Activated T-cell treated with anti-CD3 and anti-CD28 coated beads, Interleukin-2, amount 50 U/mL, for 4 hours (primary cell): ENCODE measurements around the gene TIMM17A. TPM values are rescaled to one million over a fixed set of nuclear protein-coding genes. Genes with fewer than 3 reads are reported as not detected.
"Not testable (repeated sequence)": the region's sequence is repeated elsewhere in the genome, so short reads cannot be mapped to it uniquely, and the experiment has no call there.

Experiments used
- ATAC-seq, 2 donors: fragments of 200-7000 bp; cut with Tn5 transposase; one replicate each; pipeline ENCODE4 v1.10.0; 2021
- DNase-seq: peaks from one replicate; pipeline ENCODE4 v3.0.0-alpha.2; 2020
- H3K27me3 Mint-ChIP-seq: one replicate; pipeline ENCODE4 v1.8.0; 2021; ENCODE audit warnings: low read depth, mixed read lengths
- H3K36me3 Mint-ChIP-seq: one replicate; pipeline ENCODE4 v1.8.0; 2022; ENCODE audit warnings: mixed read lengths; ENCODE audit not compliant: insufficient read depth
- H3K4me1 Mint-ChIP-seq: one replicate; pipeline ENCODE4 v1.8.0; 2021; ENCODE audit warnings: low read depth, mixed read lengths
- H3K4me3 Mint-ChIP-seq: one replicate; pipeline ENCODE4 v1.8.0; 2021; ENCODE audit warnings: mild to moderate bottlenecking, moderate library complexity, mixed read lengths
- H3K9me3 Mint-ChIP-seq: one replicate; pipeline ENCODE4 v1.8.0; 2021; ENCODE audit warnings: mixed read lengths
- total RNA-seq, 3 donors: library from RNA; stranded (reverse); gene quantifications; one replicate each; pipeline ENCODE4 v1.2.1, GENCODE V29; 2021

TIMM17A gene
- total RNA-seq, 3 donors from 2014 or later: 144 to 160 (median 146) TPM

DNA sequence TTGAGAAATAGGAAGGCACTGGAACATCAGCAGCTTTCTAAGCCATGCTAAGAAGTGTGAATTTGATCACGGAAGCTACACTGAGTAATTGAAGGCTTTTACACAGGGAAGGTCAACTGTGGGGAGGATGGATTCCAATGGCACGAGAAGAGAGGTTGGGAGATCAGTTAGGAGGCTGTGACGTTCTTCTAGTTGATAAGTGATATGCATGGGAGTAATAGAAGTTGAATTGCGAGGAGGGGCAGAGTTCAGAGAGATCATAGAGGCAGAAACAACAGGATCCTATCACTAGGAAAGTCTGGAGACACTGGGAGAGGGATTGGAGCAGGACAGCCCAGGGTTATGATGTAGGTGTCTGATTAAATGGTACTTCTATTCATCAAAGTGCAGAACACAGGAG is 25.2 kb upstream of the TIMM17A start:
- Mint-ChIP-seq H3K27me3 (peaks cover 12% of the 10 kb centered on the region), H3K4me1 (no peaks in the 10 kb centered on the region), H3K36me3 (no peaks in the 10 kb centered on the region), H3K9me3 (no peaks in the 10 kb centered on the region), H3K4me3 (no peak overlapping the region)
- ATAC-seq: no peak
- no peak for DNase-seq

GRCh38 chr1:201930803-201931202 is 24.5 kb upstream of the TIMM17A start:
- Mint-ChIP-seq H3K36me3 (no peaks in the 10 kb centered on the region), H3K4me3 (no peak overlapping the region), H3K4me1 (no peaks in the 10 kb centered on the region), H3K27me3 (peaks cover 12% of the 10 kb centered on the region), H3K9me3 (no peaks in the 10 kb centered on the region)
- no peak for DNase-seq
- no peak for ATAC-seq

GRCh38 chr1:201933840-201934430 is 21.4 kb upstream of the TIMM17A start:
- no peak for DNase-seq
- Mint-ChIP-seq H3K36me3 (no peaks in the 10 kb centered on the region), H3K4me1 (no peaks in the 10 kb centered on the region), H3K4me3 (no peak overlapping the region), H3K27me3 (peaks cover 13% of the 10 kb centered on the region), H3K9me3 (no peaks in the 10 kb centered on the region)
- no peak for ATAC-seq

GRCh38 chr1:201937624-201938213 is 17.6 kb upstream of the TIMM17A start:
- DNase-seq (no peak), ATAC-seq (no peak)
- no peaks in the 10 kb centered on the region for H3K36me3 Mint-ChIP-seq
- H3K4me1 Mint-ChIP-seq: no peaks in the 10 kb centered on the region
- H3K4me3 Mint-ChIP-seq: no peak overlapping the region
- H3K27me3 Mint-ChIP-seq: peaks cover 11% of the 10 kb centered on the region
- H3K9me3 Mint-ChIP-seq: no peaks in the 10 kb centered on the region

GRCh38 chr1:201938440-201939035 is 16.8 kb upstream of the TIMM17A start:
- Mint-ChIP-seq H3K27me3 (peaks cover 15% of the 10 kb centered on the region), H3K36me3 (no peaks in the 10 kb centered on the region), H3K9me3 (no peaks in the 10 kb centered on the region), H3K4me3 (no peak overlapping the region), H3K4me1 (no peaks in the 10 kb centered on the region)
- DNase-seq (no peak), ATAC-seq (no peak)

DNA sequence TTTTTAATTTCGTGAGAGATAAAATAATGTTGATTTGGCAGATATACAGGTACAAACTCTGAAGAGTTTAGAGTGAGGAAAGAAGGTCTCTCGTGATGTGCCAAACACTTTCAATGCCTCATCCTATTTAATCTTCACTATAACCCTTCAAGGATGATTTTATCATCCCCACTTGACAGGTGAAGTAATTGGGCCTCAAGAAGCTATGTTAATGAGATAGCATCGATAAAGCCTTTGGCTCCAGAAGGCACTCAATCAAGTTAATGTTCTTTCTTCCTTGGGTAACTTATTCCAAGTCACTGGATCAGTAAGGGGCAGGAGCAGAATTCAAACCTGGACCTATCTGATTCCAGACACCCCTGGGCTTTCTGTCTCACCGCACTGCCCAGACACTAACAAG is 16.2 kb upstream of the TIMM17A start:
- H3K27me3 Mint-ChIP-seq: peaks cover 19% of the 10 kb centered on the region
- no peaks in the 10 kb centered on the region for H3K9me3 Mint-ChIP-seq
- no peak overlapping the region for H3K4me3 Mint-ChIP-seq
- ATAC-seq (no peak), DNase-seq (no peak)
- no peaks in the 10 kb centered on the region for H3K36me3 Mint-ChIP-seq
- no peaks in the 10 kb centered on the region for H3K4me1 Mint-ChIP-seq

DNA sequence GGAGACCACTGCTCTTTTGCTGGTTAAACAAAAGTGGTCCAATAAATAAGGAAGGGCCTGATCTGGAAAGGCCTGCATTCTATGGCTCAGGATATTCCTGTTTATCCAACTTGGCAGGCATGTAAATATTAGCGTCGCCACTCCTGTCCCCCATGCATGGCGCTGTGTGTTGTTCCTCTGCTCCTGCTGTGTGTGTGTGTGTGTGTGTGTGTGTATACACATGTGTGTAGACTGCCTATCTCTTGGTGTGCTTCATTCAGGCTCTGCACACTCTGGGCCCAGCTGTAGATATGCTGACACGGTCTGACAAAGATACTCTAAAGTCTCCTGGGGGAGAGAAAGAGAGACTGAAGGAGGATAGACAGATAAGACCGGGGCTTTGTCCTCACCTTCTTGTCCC is 15.7 kb upstream of the TIMM17A start:
- Mint-ChIP-seq H3K4me3 (no peak overlapping the region), H3K27me3 (peaks cover 21% of the 10 kb centered on the region), H3K9me3 (no peaks in the 10 kb centered on the region), H3K36me3 (no peaks in the 10 kb centered on the region), H3K4me1 (no peaks in the 10 kb centered on the region)
- DNase-seq (no peak), ATAC-seq (no peak)

GRCh38 chr1:201940316-201940715 is 15.0 kb upstream of the TIMM17A start:
- H3K36me3 Mint-ChIP-seq, ATAC-seq, H3K9me3 Mint-ChIP-seq, DNase-seq, H3K4me3 Mint-ChIP-seq, H3K4me1 Mint-ChIP-seq: not testable (repeated sequence)
- peaks cover 26% of the 10 kb centered on the region for H3K27me3 Mint-ChIP-seq

GRCh38 chr1:201941420-201942128 is 13.7 kb upstream of the TIMM17A start:
- Mint-ChIP-seq H3K9me3 (no peaks in the 10 kb centered on the region), H3K36me3 (no peaks in the 10 kb centered on the region), H3K4me3 (no peak overlapping the region), H3K4me1 (peaks cover 5% of the 10 kb centered on the region), H3K27me3 (peaks cover 33% of the 10 kb centered on the region)
- ATAC-seq (no peak), DNase-seq (no peak)

DNA sequence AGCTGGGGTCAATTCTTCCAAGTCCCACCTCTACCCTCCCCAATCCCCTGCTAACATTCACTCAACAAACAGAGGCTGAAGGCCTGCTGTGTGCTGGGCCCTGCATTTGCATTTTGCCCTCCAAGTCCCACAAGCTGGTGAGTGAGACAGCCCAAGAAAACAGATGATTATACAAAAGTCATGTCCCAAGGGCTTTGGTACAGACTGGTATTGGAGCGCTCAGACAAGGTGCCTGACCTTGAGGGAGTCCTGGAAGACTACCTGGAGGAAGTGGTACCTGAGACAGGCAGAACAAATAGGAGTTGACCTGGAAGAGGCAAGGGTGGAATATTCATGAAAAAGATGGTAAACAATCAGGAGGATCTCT is 13.2 kb upstream of the TIMM17A start:
- ATAC-seq: no peak
- Mint-ChIP-seq H3K36me3 (no peaks in the 10 kb centered on the region), H3K27me3 (peaks cover 37% of the 10 kb centered on the region), H3K4me1 (peaks cover 7% of the 10 kb centered on the region), H3K9me3 (no peaks in the 10 kb centered on the region), H3K4me3 (no peak overlapping the region)
- DNase-seq: no peak

DNA sequence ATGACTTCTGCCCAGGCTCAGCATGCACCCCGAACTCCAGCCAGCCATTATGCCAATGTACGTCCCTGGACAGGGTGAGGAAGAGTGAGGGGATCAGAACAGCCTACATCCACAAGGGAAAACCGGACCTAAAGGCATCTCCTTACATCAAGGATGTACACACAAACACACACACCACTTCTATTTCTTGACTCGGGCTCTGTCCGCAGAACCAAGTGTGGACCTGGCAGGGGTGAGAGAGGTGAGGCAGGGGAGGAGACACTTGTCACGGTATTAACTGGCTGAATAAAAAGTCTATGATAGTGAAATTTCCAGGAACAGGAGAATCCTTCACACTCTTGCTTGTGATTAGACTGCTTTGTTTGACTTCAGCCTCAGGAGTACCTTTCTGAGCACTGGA is 11.3 kb upstream of the TIMM17A start:
- DNase-seq (no peak), ATAC-seq (no peak)
- Mint-ChIP-seq H3K36me3 (no peaks in the 10 kb centered on the region), H3K4me1 (peaks cover 7% of the 10 kb centered on the region), H3K27me3 (peaks cover 50% of the 10 kb centered on the region), H3K9me3 (no peaks in the 10 kb centered on the region), H3K4me3 (no peak overlapping the region)

DNA sequence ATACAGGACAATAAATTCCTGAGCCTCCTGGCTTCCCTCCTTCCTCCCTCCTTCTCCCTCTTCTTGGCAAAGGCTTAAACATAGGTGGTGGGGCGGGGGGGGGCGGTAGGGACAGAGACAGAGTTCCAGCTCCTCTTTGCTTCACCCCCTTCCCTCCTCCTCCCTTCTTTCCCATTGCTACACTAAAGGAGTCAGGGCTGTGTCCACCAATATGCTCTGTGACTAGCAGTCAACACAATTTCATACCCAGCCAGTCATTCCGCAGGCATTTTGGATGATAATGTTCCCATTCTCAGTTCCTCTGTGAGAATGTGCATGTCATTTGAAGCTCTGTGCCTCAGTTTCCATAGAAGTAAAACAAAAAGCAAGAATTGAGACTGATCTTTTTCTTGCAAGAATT is 10.7 kb upstream of the TIMM17A start:
- no peak for ATAC-seq
- H3K4me3 Mint-ChIP-seq: no peak overlapping the region
- DNase-seq: no peak
- H3K9me3 Mint-ChIP-seq: no peaks in the 10 kb centered on the region
- no peaks in the 10 kb centered on the region for H3K36me3 Mint-ChIP-seq
- peaks cover 50% of the 10 kb centered on the region for H3K27me3 Mint-ChIP-seq
- H3K4me1 Mint-ChIP-seq: peaks cover 7% of the 10 kb centered on the region

DNA sequence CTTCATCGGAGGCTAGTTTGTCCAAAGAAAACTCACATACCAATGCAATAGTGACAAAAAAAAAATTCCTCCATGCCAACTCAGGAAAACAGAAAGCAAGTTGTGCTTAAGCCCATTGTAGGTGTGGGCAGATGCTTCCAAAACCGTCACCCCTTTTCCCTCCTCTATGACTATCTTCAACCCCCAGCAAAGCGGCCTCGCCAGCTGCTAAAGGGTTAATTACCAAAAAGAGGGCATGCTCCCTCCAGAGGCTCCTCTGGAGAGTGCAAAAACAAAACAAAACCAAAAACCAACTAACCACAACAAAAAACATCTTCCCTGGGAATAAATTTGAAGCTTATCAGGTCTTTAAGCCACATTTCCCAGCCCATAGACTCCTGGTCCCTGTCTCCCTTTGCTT is 10.1 kb upstream of the TIMM17A start:
- DNase-seq (no peak), ATAC-seq (no peak)
- Mint-ChIP-seq H3K4me3 (no peak overlapping the region), H3K9me3 (no peaks in the 10 kb centered on the region), H3K36me3 (no peaks in the 10 kb centered on the region), H3K27me3 (peaks cover 50% of the 10 kb centered on the region), H3K4me1 (peaks cover 7% of the 10 kb centered on the region)

DNA sequence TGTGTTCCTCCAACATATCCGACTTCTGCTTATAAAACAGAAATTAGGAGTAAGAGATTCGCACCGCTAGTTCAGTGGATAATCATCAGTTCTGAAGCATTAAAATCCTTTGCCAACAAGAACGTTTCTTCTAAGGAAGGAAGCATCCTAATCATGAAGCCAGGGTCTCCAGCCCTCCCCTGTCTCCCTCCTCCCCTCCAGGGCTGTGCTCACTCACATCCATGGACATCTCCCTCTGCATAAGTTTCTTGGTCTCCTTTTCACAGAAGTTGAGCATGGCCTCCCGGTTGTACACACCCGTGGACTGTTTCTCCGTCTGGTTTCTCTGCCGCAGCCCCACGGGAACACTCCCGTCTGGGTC is 9.5 kb upstream of the TIMM17A start:
- H3K27me3 Mint-ChIP-seq: peaks cover 50% of the 10 kb centered on the region
- no peaks in the 10 kb centered on the region for H3K36me3 Mint-ChIP-seq
- ATAC-seq (no peak), DNase-seq (no peak)
- H3K4me3 Mint-ChIP-seq: no peak overlapping the region
- H3K9me3 Mint-ChIP-seq: no peaks in the 10 kb centered on the region
- peaks cover 7% of the 10 kb centered on the region for H3K4me1 Mint-ChIP-seq
